Activated CD4-positive, alpha-beta memory T cell treated with anti-CD3 and anti-CD28 coated beads for 36 hours (primary cell): ENCODE measurements around the gene TJAP1. TPM values are rescaled to one million over a fixed set of nuclear protein-coding genes. Genes with fewer than 3 reads are reported as not detected.
"Not testable (repeated sequence)": the region's sequence is repeated elsewhere in the genome, so short reads cannot be mapped to it uniquely, and the experiment has no call there.

Experiments
- CTCF ChIA-PET: fragments of 350-600 bp; sonication (Branson Sonifier 250); formaldehyde crosslinking; loops from one replicate; lab custom pipeline; 2021; ENCODE audit warnings: antibody characterized with exemption, inconsistent platforms; lab: Charles Lee
- POLR2A ChIA-PET: fragments of 350-600 bp; sonication (Branson Sonifier 250); formaldehyde crosslinking; loops from one replicate; lab custom pipeline; 2021; ENCODE audit warnings: antibody characterized with exemption; lab: Charles Lee
- DNase-seq: peaks from one replicate; pipeline ENCODE4 v3.0.0-alpha.2; 2020
- H3K27ac Mint-ChIP-seq: one replicate; pipeline ENCODE4 v1.8.0; 2021; ENCODE audit warnings: mixed read lengths
- H3K27me3 Mint-ChIP-seq: one replicate; pipeline ENCODE4 v1.8.0; 2021; ENCODE audit warnings: mixed read lengths
- H3K36me3 Mint-ChIP-seq: one replicate; pipeline ENCODE4 v1.8.0; 2021; ENCODE audit warnings: mixed read lengths
- H3K4me1 Mint-ChIP-seq: one replicate; pipeline ENCODE4 v1.8.0; 2021; ENCODE audit warnings: low read depth, mixed read lengths
- H3K4me3 Mint-ChIP-seq: one replicate; pipeline ENCODE4 v1.8.0; 2021; ENCODE audit warnings: mild to moderate bottlenecking, mixed read lengths
- H3K9me3 Mint-ChIP-seq: one replicate; pipeline ENCODE4 v1.8.0; 2021; ENCODE audit warnings: mixed read lengths
- intact Hi-C: fragments of 100-400 bp; cut with micrococcal nuclease; formaldehyde crosslinking; loops from one replicate; pipeline ENCODE4 v1.15.1; 2023
- total RNA-seq, 2 experiments: library from RNA; stranded (reverse); gene quantifications; one replicate each; pipeline ENCODE4 v1.2.3, GENCODE V29; 2021

Gene TJAP1
- total RNA-seq, 2 experiments from 2014 or later = 30.5 to 36.2 TPM

- peaks cover 10% of the 10 kb centered on the region for H3K36me3 Mint-ChIP-seq
- ChIA-PET CTCF (interaction anchor here (0.6 to 6.6 kb wide), 5 partner anchors 27 to 56 kb away, joined by 3 to 65 read pairs (median 4); partner anchors contain the start of genes ABCC10 and LRRC73), POLR2A (no interaction called here)
- no peaks in the 10 kb centered on the region for H3K9me3 Mint-ChIP-seq
- H3K4me3 Mint-ChIP-seq = peak overlapping the region; percentile 76
- peak; percentile 81 for DNase-seq
- intact Hi-C loops = loop anchor here (1.0 to 2.0 kb wide), 3 partner anchors 23 to 52 kb away; partner anchors contain the start of genes ABCC10 and TJAP1
- peaks cover 9% of the 10 kb centered on the region for H3K27me3 Mint-ChIP-seq
- no peak overlapping the region for H3K27ac Mint-ChIP-seq
- peaks cover 8% of the 10 kb centered on the region for H3K4me1 Mint-ChIP-seq
Observed at GRCh38 chr6:43454290-43454695, 23.1 kb upstream of the TJAP1 start.

- H3K4me1 Mint-ChIP-seq = peaks cover 8% of the 10 kb centered on the region
- intact Hi-C loops = loop anchor here (1.0 to 2.0 kb wide), 3 partner anchors 22 to 51 kb away; partner anchors contain the start of genes ABCC10 and TJAP1
- no peaks in the 10 kb centered on the region for H3K9me3 Mint-ChIP-seq
- no peak overlapping the region for H3K27ac Mint-ChIP-seq
- peaks cover 9% of the 10 kb centered on the region for H3K36me3 Mint-ChIP-seq
- peaks cover 9% of the 10 kb centered on the region for H3K27me3 Mint-ChIP-seq
- H3K4me3 Mint-ChIP-seq = peak overlapping the region; percentile 76
- ChIA-PET CTCF (interaction anchor here (0.7 to 6.6 kb wide), 9 partner anchors 16 to 226 kb away, joined by 3 to 65 read pairs (median 4); partner anchors contain the start of genes DNPH1, POLR1C, TJAP1 and YIPF3), POLR2A (interaction anchor here (1.0 kb wide), 3 partner anchors 23 to 62 kb away, joined by 3 to 4 read pairs (median 3); partner anchors contain the start of genes LRRC73, POLR1C and YIPF3)
- peak; percentile 36 for DNase-seq
Observed at GRCh38 chr6:43454696-43455530, 22.5 kb upstream of the TJAP1 start.

- Mint-ChIP-seq H3K4me3 (peak within 1 kb of the TSS; percentile 80), H3K36me3 (peaks cover 4% of the 10 kb centered on the region), H3K9me3 (no peaks in the 10 kb centered on the region), H3K27me3 (peaks cover 9% of the 10 kb centered on the region), H3K27ac (peak within 1 kb of the TSS; percentile 57), H3K4me1 (peaks cover 8% of the 10 kb centered on the region)
- CTCF ChIA-PET = interaction anchor here (0.7 to 6.6 kb wide), 9 partner anchors 17 to 227 kb away, joined by 3 to 65 read pairs (median 4); partner anchors contain the start of genes DNPH1, POLR1C, TJAP1 and YIPF3
- POLR2A ChIA-PET = interaction anchor here (1.0 kb wide), 3 partner anchors 22 to 61 kb away, joined by 3 to 4 read pairs (median 3); partner anchors contain the start of genes LRRC73, POLR1C and YIPF3
- intact Hi-C loops = loop anchor here (2.0 kb wide), 2 partner anchors 21 to 29 kb away; partner anchors contain the start of genes ABCC10 and TJAP1
- DNase-seq = peak; percentile 67
Observed at GRCh38 chr6:43455531-43456428, 21.6 kb upstream of the TJAP1 start, which contains the start of gene DLK2. Gene DLK2 (minus strand): TSS chr6:43455548. CDS start chr6:43454825, 723 bp downstream.

GRCh38 chr6:43457643-43458042 lies 19.7 kb upstream of the TJAP1 start:
- Mint-ChIP-seq H3K36me3 (no peaks in the 10 kb centered on the region), H3K27me3 (peaks cover 11% of the 10 kb centered on the region), H3K4me3 (no peak overlapping the region), H3K4me1 (peaks cover 8% of the 10 kb centered on the region), H3K9me3 (no peaks in the 10 kb centered on the region), H3K27ac (no peak overlapping the region)
- intact Hi-C loops = no loop called here
- DNase-seq = no peak
- ChIA-PET CTCF (interaction anchor here (0.6 to 6.6 kb wide), 2 partner anchors 50 to 52 kb away, joined by 3 to 65 read pairs; partner anchors contain the start of gene LRRC73), POLR2A (no interaction called here)

GRCh38 chr6:43458154-43458553 lies 19.2 kb upstream of the TJAP1 start:
- H3K9me3 Mint-ChIP-seq, H3K27ac Mint-ChIP-seq, DNase-seq, H3K4me1 Mint-ChIP-seq, H3K36me3 Mint-ChIP-seq, POLR2A ChIA-PET, H3K4me3 Mint-ChIP-seq, intact Hi-C loops: not testable (repeated sequence)
- peaks cover 13% of the 10 kb centered on the region for H3K27me3 Mint-ChIP-seq
- CTCF ChIA-PET = interaction anchor here (6.6 kb wide), 1 partner anchor 49 kb away, joined by 65 read pairs; no protein-coding TSS in a partner anchor

- Mint-ChIP-seq H3K36me3 (no peaks in the 10 kb centered on the region), H3K4me1 (peaks cover 8% of the 10 kb centered on the region), H3K27ac (no peak overlapping the region), H3K9me3 (no peaks in the 10 kb centered on the region), H3K27me3 (peaks cover 16% of the 10 kb centered on the region), H3K4me3 (no peak overlapping the region)
- POLR2A ChIA-PET = interaction anchor here (0.7 kb wide), 1 partner anchor 230 kb away, joined by 3 read pairs; the partner anchor contains the start of gene DNPH1
- intact Hi-C loops = no loop called here
- no peak for DNase-seq
- CTCF ChIA-PET = interaction anchor here (0.9 kb wide), 1 partner anchor 46 kb away, joined by 4 read pairs; no protein-coding TSS in a partner anchor
Observed at GRCh38 chr6:43459535-43459934, 17.8 kb upstream of the TJAP1 start.

GRCh38 chr6:43460032-43460431 lies 17.3 kb upstream of the TJAP1 start:
- intact Hi-C loops = no loop called here
- H3K27me3 Mint-ChIP-seq = peaks cover 16% of the 10 kb centered on the region
- no peak for DNase-seq
- ChIA-PET POLR2A (no interaction called here), CTCF (interaction anchor here (0.9 kb wide), 1 partner anchor 46 kb away, joined by 4 read pairs; no protein-coding TSS in a partner anchor)
- H3K27ac Mint-ChIP-seq = no peak overlapping the region
- no peaks in the 10 kb centered on the region for H3K36me3 Mint-ChIP-seq
- H3K4me1 Mint-ChIP-seq = peaks cover 8% of the 10 kb centered on the region
- H3K4me3 Mint-ChIP-seq = no peak overlapping the region
- no peaks in the 10 kb centered on the region for H3K9me3 Mint-ChIP-seq

DNA sequence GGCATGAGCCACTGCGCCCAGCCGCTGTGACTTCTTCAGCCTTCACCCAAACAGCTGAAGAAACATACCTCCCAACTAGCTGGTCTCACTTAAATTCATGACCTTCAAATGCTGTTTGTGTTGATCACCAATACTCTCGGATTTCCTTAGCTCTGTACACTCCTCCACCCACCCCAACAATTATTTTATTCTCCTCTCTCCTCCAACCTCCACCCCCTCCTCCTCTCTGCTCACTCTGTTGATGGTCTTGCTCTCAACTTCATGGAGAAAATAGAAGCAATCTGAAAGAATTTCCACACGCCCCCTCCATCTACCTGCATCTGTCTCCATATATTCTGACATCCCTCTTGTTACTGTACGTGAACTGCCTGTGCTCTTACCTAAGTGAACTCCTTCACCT lies 15.4 kb upstream of the TJAP1 start:
- Mint-ChIP-seq H3K4me1 (no peaks in the 10 kb centered on the region), H3K36me3 (no peaks in the 10 kb centered on the region), H3K4me3 (no peak overlapping the region), H3K27ac (no peak overlapping the region), H3K27me3 (peaks cover 12% of the 10 kb centered on the region), H3K9me3 (no peaks in the 10 kb centered on the region)
- intact Hi-C loops = no loop called here
- no peak for DNase-seq
- CTCF ChIA-PET = no interaction called here
- POLR2A ChIA-PET = interaction anchor here (0.7 kb wide), 1 partner anchor 105 kb away, joined by 3 read pairs; no protein-coding TSS in a partner anchor

- ChIA-PET POLR2A (no interaction called here), CTCF (interaction anchor here (0.7 kb wide), 1 partner anchor 621 kb away, joined by 4 read pairs; no protein-coding TSS in a partner anchor)
- peaks cover 20% of the 10 kb centered on the region for H3K27me3 Mint-ChIP-seq
- DNase-seq = no peak
- H3K36me3 Mint-ChIP-seq = no peaks in the 10 kb centered on the region
- no peak overlapping the region for H3K4me3 Mint-ChIP-seq
- intact Hi-C loops = no loop called here
- no peak overlapping the region for H3K27ac Mint-ChIP-seq
- no peaks in the 10 kb centered on the region for H3K4me1 Mint-ChIP-seq
- no peaks in the 10 kb centered on the region for H3K9me3 Mint-ChIP-seq
Observed at GRCh38 chr6:43464337-43464736, 13.0 kb upstream of the TJAP1 start.

DNA sequence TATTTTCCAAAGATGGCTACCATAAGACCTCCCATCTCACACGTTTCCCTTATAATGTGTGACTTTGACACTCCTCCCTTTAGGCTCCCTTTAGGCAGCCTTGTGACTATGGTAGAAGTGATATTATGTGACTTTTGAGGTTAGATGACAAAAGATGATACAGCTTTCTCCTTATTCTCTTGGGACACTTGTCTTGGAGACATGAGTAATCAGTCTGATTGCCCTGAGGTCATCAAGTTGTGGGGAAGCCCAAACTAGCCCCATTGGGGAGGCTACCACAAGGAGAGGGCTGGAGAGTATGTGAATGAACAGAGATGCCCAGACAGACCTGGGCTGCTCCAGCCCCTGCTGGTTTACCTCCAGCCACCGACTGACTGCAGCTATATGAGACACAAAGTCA lies 11.4 kb upstream of the TJAP1 start:
- H3K36me3 Mint-ChIP-seq = no peaks in the 10 kb centered on the region
- H3K27ac Mint-ChIP-seq = no peak overlapping the region
- peaks cover 24% of the 10 kb centered on the region for H3K27me3 Mint-ChIP-seq
- POLR2A ChIA-PET = no interaction called here
- DNase-seq = no peak
- H3K4me3 Mint-ChIP-seq = no peak overlapping the region
- intact Hi-C loops = no loop called here
- CTCF ChIA-PET = no interaction called here
- H3K9me3 Mint-ChIP-seq = no peaks in the 10 kb centered on the region
- H3K4me1 Mint-ChIP-seq = no peaks in the 10 kb centered on the region

GRCh38 chr6:43467265-43467664 lies 10.1 kb upstream of the TJAP1 start:
- POLR2A ChIA-PET, intact Hi-C loops, H3K4me3 Mint-ChIP-seq, H3K4me1 Mint-ChIP-seq, DNase-seq, H3K9me3 Mint-ChIP-seq, H3K27ac Mint-ChIP-seq, H3K36me3 Mint-ChIP-seq: not testable (repeated sequence)
- CTCF ChIA-PET = interaction anchor here (1.2 kb wide), 1 partner anchor 40 kb away, joined by 5 read pairs; no protein-coding TSS in a partner anchor
- H3K27me3 Mint-ChIP-seq = peaks cover 22% of the 10 kb centered on the region
